HepG2 (cell line): ENCODE measurements around the gene UXS1. TPM values are rescaled to one million over a fixed set of nuclear protein-coding genes. Genes with fewer than 3 reads are reported as not detected.
A peak's percentile ranks its signal among the peaks of the same experiment; 100 is the strongest.

Source experiments
- BRCA1 ChIP-seq: sonication (generic); formaldehyde crosslinking; IDR thresholded peaks from 2 replicates; pipeline ENCODE4 v1.4.0; 2020; ENCODE audit warnings: missing genetic modification reagents
- CBX2 ChIP-seq, 2 experiments: fragments of 200-600 bp in 1 of 2; sonication (generic); formaldehyde crosslinking in 1 of 2; IDR thresholded peaks; 2 replicates each; pipeline versions ENCODE4 v1.7.0 to v1.8.1; 2018 to 2022; ENCODE audit warnings: low read depth in 2 of 2, low read length in 1 of 2, mild to moderate bottlenecking in 1 of 2, missing genetic modification reagents in 1 of 2
- CCAR2 ChIP-seq: fragments of 200-400 bp; formaldehyde crosslinking; optimal IDR thresholded peaks from 2 replicates; pipeline ENCODE3; 2018; ENCODE audit warnings: low read depth, mild to moderate bottlenecking, low read length, moderate library complexity
- DMAP1 ChIP-seq: IDR thresholded peaks from 2 replicates; pipeline ENCODE4 v1.6.1; 2016
- ISL2 ChIP-seq: sonication (generic); formaldehyde crosslinking; IDR thresholded peaks from 2 replicates; pipeline ENCODE4 v1.5.0; 2020; ENCODE audit warnings: missing genetic modification reagents
- KDM5B ChIP-seq: sonication (generic); formaldehyde crosslinking; IDR thresholded peaks from 2 replicates; pipeline ENCODE4 v1.4.0; 2020; ENCODE audit warnings: missing genetic modification reagents, mild to moderate bottlenecking, borderline replicate concordance
- MED1 ChIP-seq: sonication (generic); formaldehyde crosslinking; IDR thresholded peaks from 2 replicates; pipeline ENCODE4 v1.4.0; 2020; ENCODE audit warnings: missing genetic modification reagents
- MIER3 ChIP-seq: IDR thresholded peaks from 2 replicates; pipeline ENCODE4 v1.6.1; 2016; ENCODE audit warnings: missing compliant biosample characterization, borderline replicate concordance
- POLR2AphosphoS2 ChIP-seq: IDR thresholded peaks from 2 replicates; pipeline ENCODE4 v1.6.1; 2011; ENCODE audit warnings: low read depth, low read length, improper control_type of control experiment
- RXRA ChIP-seq: sonication (generic); formaldehyde crosslinking; IDR thresholded peaks from 2 replicates; pipeline ENCODE4 v1.5.1; 2020; ENCODE audit warnings: missing genetic modification reagents
- TARDBP ChIP-seq: sonication (generic); formaldehyde crosslinking; IDR thresholded peaks from 2 replicates; pipeline ENCODE4 v1.8.0; 2022; ENCODE audit warnings: mild to moderate bottlenecking, missing genetic modification reagents
- ZFP41 ChIP-seq: sonication (generic); formaldehyde crosslinking; IDR thresholded peaks from 2 replicates; pipeline ENCODE4 v1.4.0; 2020; ENCODE audit warnings: mild to moderate bottlenecking, missing genetic modification reagents, borderline replicate concordance
- ZKSCAN5 ChIP-seq: sonication (generic); formaldehyde crosslinking; IDR thresholded peaks from 2 replicates; pipeline ENCODE4 v1.5.1; 2020; ENCODE audit warnings: mild to moderate bottlenecking, missing genetic modification reagents
- ZNF143 ChIP-seq: sonication (generic); formaldehyde crosslinking; IDR thresholded peaks from 2 replicates; pipeline ENCODE4 v1.4.0; 2020; ENCODE audit warnings: missing genetic modification reagents
- ZNF17 ChIP-seq: sonication (generic); formaldehyde crosslinking; IDR thresholded peaks from 2 replicates; pipeline ENCODE4 v1.5.0; 2020; ENCODE audit warnings: mild to moderate bottlenecking, missing genetic modification reagents
- polyA plus RNA-seq, 8 experiments: library from polyadenylated mRNA; depleted of rRNA in 3 of 8; stranded (reverse) in 7 of 8; unstranded in 1 of 8; fragments of >200 nt; fragmentation: Illumina TruSeq in 4 of 8; extraction: Trizol in 4 of 8; gene quantifications; 2 replicates each; pipeline versions ENCODE4 v1.2.1 to v1.2.3, GENCODE V29; 2011 to 2016; ENCODE audit warnings: low read depth in 4 of 8, missing spikeins in 1 of 8, mixed read lengths in 1 of 8; ENCODE audit not compliant: insufficient read depth in 1 of 8
- total RNA-seq, 5 experiments: library from RNA; depleted of rRNA; stranded (reverse); fragments of >200 nt; fragmentation: Illumina TruSeq; extraction: Trizol; gene quantifications; 2 replicates each; pipeline ENCODE4 v1.2.3, GENCODE V29; 2016; ENCODE audit warnings: low read depth in 1 of 5
- TF ChIP-seq, protein P1 (sequence below): sonication (generic); formaldehyde crosslinking; IDR thresholded peaks from 2 replicates; pipeline ENCODE4 v1.5.1; 2020; ENCODE audit warnings: mild to moderate bottlenecking, missing genetic modification reagents, moderate library complexity
- TF ChIP-seq, protein P2 (sequence below): IDR thresholded peaks from 2 replicates; pipeline ENCODE4 v1.4.0; 2020; ENCODE audit warnings: mild to moderate bottlenecking, missing genetic modification reagents
- TF ChIP-seq, protein P3 (sequence below): sonication (generic); formaldehyde crosslinking; IDR thresholded peaks from 2 replicates; pipeline ENCODE4 v1.5.0; 2020; ENCODE audit warnings: missing genetic modification reagents
- TF ChIP-seq, protein P4 (sequence below): sonication (generic); formaldehyde crosslinking; IDR thresholded peaks from 2 replicates; pipeline ENCODE4 v1.5.0; 2020; ENCODE audit warnings: missing genetic modification reagents

Gene UXS1
- total and polyA plus RNA-seq, 2 of the 13 experiments (the other 11 are each of a cell fraction or from before 2014, with no cell fraction given), result 53.3 to 110 TPM

DNA sequence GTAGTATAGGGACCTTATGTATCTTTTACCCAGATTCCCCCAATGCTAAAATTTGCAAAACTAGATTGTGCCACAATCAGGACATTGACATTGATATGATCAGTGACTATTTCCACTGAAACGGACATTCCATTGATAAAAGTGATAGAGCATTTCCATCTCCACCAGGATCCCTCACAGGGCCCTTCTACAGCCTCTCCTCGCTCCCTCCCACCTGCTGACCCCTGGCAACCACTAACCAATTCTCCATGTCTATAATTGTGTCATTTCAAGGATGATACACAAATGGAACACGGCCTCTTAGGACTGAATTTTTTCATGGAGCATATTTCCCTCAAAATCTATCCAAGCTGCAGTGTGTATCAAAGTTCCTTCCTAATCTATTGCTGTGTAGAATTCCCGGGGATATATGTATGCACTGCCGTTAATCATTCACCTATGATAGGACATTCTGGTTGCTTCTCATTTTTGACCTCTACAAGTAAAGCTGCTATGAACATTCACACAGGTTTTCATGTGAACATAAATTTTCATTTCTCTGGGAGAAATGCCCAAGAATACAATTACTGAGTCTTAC, 67.3 kb downstream of the UXS1 start (continued):
- TF ChIP-seq, protein P1, sequence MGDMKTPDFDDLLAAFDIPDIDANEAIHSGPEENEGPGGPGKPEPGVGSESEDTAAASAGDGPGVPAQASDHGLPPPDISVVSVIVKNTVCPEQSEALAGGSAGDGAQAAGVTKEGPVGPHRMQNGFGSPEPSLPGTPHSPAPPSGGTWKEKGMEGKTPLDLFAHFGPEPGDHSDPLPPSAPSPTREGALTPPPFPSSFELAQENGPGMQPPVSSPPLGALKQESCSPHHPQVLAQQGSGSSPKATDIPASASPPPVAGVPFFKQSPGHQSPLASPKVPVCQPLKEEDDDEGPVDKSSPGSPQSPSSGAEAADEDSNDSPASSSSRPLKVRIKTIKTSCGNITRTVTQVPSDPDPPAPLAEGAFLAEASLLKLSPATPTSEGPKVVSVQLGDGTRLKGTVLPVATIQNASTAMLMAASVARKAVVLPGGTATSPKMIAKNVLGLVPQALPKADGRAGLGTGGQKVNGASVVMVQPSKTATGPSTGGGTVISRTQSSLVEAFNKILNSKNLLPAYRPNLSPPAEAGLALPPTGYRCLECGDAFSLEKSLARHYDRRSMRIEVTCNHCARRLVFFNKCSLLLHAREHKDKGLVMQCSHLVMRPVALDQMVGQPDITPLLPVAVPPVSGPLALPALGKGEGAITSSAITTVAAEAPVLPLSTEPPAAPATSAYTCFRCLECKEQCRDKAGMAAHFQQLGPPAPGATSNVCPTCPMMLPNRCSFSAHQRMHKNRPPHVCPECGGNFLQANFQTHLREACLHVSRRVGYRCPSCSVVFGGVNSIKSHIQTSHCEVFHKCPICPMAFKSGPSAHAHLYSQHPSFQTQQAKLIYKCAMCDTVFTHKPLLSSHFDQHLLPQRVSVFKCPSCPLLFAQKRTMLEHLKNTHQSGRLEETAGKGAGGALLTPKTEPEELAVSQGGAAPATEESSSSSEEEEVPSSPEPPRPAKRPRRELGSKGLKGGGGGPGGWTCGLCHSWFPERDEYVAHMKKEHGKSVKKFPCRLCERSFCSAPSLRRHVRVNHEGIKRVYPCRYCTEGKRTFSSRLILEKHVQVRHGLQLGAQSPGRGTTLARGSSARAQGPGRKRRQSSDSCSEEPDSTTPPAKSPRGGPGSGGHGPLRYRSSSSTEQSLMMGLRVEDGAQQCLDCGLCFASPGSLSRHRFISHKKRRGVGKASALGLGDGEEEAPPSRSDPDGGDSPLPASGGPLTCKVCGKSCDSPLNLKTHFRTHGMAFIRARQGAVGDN, result no peak
- TF ChIP-seq ZFP41 (CRISPR knock-in tag) (no peak), ZNF17 (CRISPR knock-in tag) (no peak), DMAP1 (CRISPR knock-in tag) (peak; percentile 39; the same call in 1 of the 2 replicates), MIER3 (0 out of 2 replicates have a peak, but pooled peaks have one; percentile 20), ISL2 (CRISPR knock-in tag) (peak; percentile 36; the same call in 1 of the 2 replicates), RXRA (CRISPR knock-in tag) (no peak), TARDBP (CRISPR knock-in tag) (no peak), ZNF143 (no peak), CBX2 (IDR thresholded peaks at IDR 0.05; ENCODE audit: low read depth, low read length) (no peak), CBX2 (CRISPR knock-in tag; IDR thresholded peaks at IDR 0.05; ENCODE audit: low read depth) (no peak), CCAR2 (no peak), MED1 (CRISPR knock-in tag) (no peak; the same call in 1 of the 2 replicates), POLR2AphosphoS2 (no peak), KDM5B (no peak), BRCA1 (CRISPR knock-in tag) (no peak), ZKSCAN5 (no peak)
- TF ChIP-seq, protein P2, sequence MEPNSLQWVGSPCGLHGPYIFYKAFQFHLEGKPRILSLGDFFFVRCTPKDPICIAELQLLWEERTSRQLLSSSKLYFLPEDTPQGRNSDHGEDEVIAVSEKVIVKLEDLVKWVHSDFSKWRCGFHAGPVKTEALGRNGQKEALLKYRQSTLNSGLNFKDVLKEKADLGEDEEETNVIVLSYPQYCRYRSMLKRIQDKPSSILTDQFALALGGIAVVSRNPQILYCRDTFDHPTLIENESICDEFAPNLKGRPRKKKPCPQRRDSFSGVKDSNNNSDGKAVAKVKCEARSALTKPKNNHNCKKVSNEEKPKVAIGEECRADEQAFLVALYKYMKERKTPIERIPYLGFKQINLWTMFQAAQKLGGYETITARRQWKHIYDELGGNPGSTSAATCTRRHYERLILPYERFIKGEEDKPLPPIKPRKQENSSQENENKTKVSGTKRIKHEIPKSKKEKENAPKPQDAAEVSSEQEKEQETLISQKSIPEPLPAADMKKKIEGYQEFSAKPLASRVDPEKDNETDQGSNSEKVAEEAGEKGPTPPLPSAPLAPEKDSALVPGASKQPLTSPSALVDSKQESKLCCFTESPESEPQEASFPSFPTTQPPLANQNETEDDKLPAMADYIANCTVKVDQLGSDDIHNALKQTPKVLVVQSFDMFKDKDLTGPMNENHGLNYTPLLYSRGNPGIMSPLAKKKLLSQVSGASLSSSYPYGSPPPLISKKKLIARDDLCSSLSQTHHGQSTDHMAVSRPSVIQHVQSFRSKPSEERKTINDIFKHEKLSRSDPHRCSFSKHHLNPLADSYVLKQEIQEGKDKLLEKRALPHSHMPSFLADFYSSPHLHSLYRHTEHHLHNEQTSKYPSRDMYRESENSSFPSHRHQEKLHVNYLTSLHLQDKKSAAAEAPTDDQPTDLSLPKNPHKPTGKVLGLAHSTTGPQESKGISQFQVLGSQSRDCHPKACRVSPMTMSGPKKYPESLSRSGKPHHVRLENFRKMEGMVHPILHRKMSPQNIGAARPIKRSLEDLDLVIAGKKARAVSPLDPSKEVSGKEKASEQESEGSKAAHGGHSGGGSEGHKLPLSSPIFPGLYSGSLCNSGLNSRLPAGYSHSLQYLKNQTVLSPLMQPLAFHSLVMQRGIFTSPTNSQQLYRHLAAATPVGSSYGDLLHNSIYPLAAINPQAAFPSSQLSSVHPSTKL (CRISPR knock-in tag), result peak; percentile 43; the same call in 1 of the 2 replicates
- TF ChIP-seq, protein P3, sequence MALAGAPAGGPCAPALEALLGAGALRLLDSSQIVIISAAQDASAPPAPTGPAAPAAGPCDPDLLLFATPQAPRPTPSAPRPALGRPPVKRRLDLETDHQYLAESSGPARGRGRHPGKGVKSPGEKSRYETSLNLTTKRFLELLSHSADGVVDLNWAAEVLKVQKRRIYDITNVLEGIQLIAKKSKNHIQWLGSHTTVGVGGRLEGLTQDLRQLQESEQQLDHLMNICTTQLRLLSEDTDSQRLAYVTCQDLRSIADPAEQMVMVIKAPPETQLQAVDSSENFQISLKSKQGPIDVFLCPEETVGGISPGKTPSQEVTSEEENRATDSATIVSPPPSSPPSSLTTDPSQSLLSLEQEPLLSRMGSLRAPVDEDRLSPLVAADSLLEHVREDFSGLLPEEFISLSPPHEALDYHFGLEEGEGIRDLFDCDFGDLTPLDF (CRISPR knock-in tag), result no peak
- TF ChIP-seq, protein P4, sequence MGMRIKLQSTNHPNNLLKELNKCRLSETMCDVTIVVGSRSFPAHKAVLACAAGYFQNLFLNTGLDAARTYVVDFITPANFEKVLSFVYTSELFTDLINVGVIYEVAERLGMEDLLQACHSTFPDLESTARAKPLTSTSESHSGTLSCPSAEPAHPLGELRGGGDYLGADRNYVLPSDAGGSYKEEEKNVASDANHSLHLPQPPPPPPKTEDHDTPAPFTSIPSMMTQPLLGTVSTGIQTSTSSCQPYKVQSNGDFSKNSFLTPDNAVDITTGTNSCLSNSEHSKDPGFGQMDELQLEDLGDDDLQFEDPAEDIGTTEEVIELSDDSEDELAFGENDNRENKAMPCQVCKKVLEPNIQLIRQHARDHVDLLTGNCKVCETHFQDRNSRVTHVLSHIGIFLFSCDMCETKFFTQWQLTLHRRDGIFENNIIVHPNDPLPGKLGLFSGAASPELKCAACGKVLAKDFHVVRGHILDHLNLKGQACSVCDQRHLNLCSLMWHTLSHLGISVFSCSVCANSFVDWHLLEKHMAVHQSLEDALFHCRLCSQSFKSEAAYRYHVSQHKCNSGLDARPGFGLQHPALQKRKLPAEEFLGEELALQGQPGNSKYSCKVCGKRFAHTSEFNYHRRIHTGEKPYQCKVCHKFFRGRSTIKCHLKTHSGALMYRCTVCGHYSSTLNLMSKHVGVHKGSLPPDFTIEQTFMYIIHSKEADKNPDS (CRISPR knock-in tag), result no peak
